A549 treated with ZK216348 at 1 μM for 4 hours (cell line): Measurements from ENCODE around the gene HSPA1A. TPM values are rescaled to one million over a fixed set of nuclear protein-coding genes. Genes with fewer than 3 reads are reported as not detected.

Experiments used
- total RNA-seq: library from RNA; stranded (reverse); fragments of 200-300 nt; extraction: Qiagen RNA extraction; gene quantifications from 5 replicates; pipeline ENCODE4 v1.2.3, GENCODE V29; 2022; ENCODE audit warnings: low read depth

The HSPA1A gene
- total RNA-seq = 129 to 401 TPM (median 295 TPM) in 5 replicates

DNA sequence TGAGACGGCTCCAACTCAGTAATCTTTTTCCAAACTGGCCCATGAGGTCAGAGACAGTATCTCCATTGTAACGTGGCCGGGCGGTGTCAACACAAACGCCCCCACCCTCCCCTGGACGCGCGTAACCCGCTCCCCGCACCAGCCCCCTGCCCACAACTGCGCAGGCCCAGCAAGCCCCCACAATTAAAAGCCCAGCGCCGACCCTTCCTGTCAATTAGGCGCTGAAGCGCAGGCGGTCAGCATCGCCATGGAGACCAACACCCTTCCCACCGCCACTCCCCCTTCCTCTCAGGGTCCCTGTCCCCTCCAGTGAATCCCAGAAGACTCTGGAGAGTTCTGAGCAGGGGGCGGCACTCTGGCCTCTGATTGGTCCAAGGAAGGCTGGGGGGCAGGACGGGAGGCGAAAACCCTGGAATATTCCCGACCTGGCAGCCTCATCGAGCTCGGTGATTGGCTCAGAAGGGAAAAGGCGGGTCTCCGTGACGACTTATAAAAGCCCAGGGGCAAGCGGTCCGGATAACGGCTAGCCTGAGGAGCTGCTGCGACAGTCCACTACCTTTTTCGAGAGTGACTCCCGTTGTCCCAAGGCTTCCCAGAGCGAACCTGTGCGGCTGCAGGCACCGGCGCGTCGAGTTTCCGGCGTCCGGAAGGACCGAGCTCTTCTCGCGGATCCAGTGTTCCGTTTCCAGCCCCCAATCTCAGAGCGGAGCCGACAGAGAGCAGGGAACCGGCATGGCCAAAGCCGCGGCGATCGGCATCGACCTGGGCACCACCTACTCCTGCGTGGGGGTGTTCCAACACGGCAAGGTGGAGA lies at the start of gene HSPA1A, which contains the start of gene HSPA1L:
Gene HSPA1A, plus strand, starts transcription at position 519 of the 814 bp plus-strand sequence. Its CDS starts 214 bp downstream, at position 733.
Gene HSPA1L, minus strand, starts transcription at position 259 of the 814 bp plus-strand sequence. CDS start 3,311 bp downstream, outside the sequence.

DNA sequence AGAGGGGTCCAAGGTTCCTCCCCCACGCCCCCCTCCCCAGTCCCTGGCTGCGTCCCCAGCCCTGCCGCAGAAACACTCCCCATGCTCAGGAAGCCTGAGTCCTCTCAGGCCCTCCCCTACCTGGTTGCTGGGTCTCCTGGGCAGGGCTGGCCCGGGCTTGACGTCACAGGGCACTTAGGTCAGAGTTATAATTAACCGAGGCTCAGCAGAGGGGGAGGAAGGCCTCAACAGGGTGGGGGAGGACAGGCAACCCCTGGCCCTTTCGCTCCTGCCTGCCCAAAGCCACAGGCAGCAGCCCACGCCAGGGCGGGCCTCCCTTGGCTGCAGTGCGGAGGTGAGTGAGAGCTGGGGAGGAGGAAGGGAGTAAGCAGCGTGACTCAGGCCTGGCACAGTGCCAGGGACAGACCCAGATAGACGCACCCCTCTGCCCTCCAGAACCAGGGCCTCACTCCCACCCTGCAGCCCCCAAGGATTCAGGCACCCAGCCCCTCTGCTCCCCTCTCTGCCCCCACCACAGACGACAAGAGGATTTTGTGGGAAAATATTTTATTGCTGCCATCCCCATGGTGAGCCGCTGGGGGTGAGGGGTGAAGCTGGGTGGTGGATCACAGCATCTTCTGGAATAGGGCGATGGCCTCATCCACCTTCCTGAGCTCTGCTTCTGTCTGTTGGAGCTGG lies 38.2 kb upstream of the HSPA1A start, which contains the start of gene VWA7:
Gene VWA7, minus strand, starts transcription at position 340 of the 678 bp plus-strand sequence. CDS start 549 bp downstream, outside the sequence.

DNA sequence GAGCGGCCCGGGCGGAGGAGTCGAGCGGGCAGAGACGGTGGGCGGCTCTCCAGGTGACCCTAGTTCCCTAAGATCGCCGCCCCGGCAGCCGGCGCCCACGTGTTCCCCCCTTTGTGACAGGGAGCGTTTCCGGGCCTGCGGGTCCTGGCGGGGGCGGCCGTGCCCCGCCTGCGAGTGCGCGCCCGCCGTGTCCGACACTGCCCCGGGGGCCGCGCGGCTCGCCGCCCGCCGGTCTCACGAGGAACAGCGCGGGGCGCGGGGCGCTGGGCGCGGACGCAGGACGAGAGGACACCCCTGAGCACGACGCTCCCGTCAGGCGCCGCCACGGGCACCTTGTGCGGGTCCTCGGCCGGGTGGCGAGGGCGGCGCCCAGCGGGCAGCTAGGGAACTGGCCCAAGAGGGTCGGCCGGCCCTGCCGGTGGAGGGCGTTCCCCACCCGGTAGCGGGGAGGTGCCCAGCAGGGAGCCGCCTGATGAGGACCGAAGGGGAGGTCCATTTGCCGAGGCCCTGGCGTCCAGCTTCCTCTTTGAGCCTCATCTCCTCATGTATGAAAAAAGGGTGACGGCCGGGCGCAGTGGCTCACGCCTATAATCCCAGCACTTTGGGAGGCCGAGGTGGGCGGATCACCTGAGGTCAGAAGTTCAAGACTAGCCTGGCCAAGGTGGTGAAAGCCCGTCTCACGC lies 19.6 kb upstream of the HSPA1A start, which contains the start of gene VARS1:
Gene VARS1, minus strand, starts transcription at position 137 of the 683 bp plus-strand sequence. CDS start 535 bp downstream, outside the sequence.

DNA sequence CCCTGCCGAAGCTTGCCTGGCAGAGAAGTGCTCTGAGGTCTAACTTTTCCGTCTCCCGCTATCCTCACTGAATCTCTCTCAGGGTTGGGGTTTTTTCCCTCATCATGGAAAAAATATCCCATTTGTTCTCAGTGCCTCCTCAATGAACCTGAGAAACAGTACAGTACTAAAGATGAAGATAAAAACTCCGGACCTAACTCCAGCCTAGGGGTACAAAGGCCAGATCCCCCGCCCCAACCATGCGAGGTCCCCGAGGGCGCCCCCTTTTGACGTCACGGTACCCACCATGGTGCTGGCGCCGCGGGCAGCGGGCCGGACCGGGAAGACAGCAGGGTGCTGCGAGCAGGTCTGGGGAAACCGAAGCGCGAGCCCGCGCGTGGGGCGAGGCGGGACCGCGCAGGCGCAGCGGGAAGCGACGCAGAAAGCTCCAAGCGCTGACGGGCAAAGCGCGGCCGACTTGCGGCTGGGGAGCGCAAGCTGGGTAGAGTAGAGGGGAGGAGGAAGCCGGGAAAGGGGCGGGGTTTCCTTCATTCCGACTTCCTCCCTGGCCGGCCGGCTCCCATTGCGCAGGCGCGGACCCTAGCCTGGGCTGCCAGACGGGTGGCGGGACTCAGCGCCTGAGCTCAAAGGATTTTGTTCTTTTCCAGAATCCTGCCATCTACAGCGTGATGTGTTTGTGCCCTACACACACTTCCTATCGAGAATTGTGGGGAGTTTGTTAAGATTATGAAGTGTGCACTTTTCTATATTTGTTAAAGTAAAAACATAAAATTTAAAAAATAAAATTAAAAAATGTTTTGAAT lies 8.7 kb upstream of the HSPA1A start, which contains the start of gene LSM2:
Gene LSM2, minus strand, starts transcription at position 497 of the 803 bp plus-strand sequence. Its CDS starts 209 bp downstream, at position 288.

DNA sequence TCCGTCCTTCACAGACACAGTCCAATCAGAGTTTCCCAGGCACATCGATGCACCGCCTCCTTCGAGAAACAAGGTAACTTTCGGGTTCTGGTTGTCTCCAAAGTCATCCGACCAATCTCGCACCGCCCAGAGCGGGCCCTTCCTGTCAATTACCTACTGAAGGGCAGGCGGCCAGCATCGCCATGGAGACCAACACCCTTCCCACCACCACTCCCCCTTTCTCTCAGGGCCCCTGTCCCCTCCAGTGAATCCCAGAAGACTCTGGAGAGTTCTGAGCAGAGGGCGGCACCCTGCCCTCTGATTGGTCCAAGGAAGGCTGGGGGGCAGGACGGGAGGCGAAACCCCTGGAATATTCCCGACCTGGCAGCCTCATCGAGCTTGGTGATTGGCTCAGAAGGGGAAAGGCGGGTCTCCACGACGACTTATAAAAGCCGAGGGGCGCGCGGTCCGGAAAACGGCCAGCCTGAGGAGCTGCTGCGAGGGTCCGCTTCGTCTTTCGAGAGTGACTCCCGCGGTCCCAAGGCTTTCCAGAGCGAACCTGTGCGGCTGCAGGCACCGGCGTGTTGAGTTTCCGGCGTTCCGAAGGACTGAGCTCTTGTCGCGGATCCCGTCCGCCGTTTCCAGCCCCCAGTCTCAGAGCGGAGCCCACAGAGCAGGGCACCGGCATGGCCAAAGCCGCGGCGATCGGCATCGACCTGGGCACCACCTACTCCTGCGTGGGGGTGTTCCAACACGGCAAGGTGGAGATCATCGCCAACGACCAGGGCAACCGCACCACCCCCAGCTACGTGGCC lies 12.1 kb downstream of the HSPA1A start, which contains the start of gene HSPA1B:
Gene HSPA1B, plus strand, starts transcription at position 453 of the 794 bp plus-strand sequence. Its CDS starts 213 bp downstream, at position 666.

DNA sequence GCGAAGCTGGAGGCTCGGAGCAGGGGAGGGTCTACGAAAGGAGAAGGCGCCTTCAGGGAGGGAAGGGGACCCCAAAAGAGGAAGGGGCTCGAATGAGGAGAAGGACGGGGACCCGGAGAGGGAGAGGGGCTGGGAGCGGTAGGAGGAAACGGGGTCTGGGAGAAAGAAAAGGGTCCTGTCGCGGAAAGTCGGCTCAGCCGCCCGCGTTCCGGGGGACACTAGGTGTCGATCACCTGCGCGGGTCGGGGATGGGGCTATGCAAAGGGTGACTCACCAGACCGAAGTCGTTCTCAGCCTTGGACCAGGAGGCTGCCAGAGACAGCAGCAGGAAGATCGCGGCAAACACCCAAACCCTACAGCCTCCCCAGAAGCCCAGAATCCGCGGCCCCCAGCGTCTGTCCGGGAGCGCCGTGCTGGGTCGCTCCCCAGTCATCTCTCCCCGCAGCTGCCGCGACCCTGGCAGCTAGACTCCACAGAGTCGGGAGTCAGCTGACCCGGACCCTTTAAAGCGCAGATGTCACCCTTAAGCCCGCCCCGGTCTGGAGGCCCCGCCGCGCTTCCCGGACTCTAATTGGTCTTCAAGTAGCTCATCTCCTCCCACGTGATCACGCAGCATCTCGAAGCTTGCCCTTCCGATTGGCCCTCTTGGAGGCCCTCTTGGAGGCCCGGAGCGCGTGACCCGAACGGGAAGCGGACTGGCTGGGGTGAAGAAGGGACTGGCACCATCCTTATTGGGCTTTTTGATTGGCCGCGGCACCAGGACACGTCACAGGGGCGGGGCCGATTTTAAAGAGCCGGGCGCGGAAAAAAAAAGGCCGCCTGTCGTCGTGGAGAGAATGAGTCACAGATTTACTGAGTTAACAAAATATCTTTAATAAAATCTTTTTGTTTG lies 47.2 kb downstream of the HSPA1A start, which contains the start of gene NEU1:
Gene NEU1, minus strand, starts transcription at position 478 of the 892 bp plus-strand sequence. Its CDS starts 45 bp downstream, at position 433.

Other genes with a start within 250 kb of the HSPA1A start
- gene LTA, start 243.3 kb upstream of the HSPA1A start, total RNA-seq = not detected in 5 replicates
- 0.08 TPM in 1 of 5 replicates, not detected in the others for gene TNF, start 240.0 kb upstream of the HSPA1A start, total RNA-seq
- gene LTB, start 233.1 kb upstream of the HSPA1A start, total RNA-seq = 0.21 to 0.76 TPM (median 0.45 TPM) in 4 of 5 replicates, not detected in the other
- not detected in 5 replicates for gene LST1, start 229.3 kb upstream of the HSPA1A start, total RNA-seq
- gene NCR3, start 222.5 kb upstream of the HSPA1A start, total RNA-seq = not detected in 5 replicates
- gene AIF1, start 200.3 kb upstream of the HSPA1A start, total RNA-seq = not detected in 5 replicates
- 59.3 to 94.8 TPM (median 86.5 TPM) in 5 replicates for gene PRRC2A, start 194.8 kb upstream of the HSPA1A start, total RNA-seq
- gene BAG6, start 162.9 kb upstream of the HSPA1A start, total RNA-seq = 100 to 165 TPM (median 145 TPM) in 5 replicates
- 2.2 to 3.7 TPM (median 3.5 TPM) in 5 replicates for gene APOM, start 159.6 kb upstream of the HSPA1A start, total RNA-seq
- gene C6orf47, start 154.8 kb upstream of the HSPA1A start, total RNA-seq = 11.1 to 14.5 TPM (median 12.9 TPM) in 5 replicates
- gene GPANK1, start 150.5 kb upstream of the HSPA1A start, total RNA-seq = 9.6 to 16.8 TPM (median 12.8 TPM) in 5 replicates
- 168 to 192 TPM (median 170 TPM) in 5 replicates for gene CSNK2B, start 149.5 kb upstream of the HSPA1A start, total RNA-seq
- gene LY6G5B, start 145.6 kb upstream of the HSPA1A start, total RNA-seq = 3.2 to 6.4 TPM (median 5.2 TPM) in 5 replicates
- 1.1 to 1.6 TPM (median 1.5 TPM) in 5 replicates for gene LY6G5C, start 134.5 kb upstream of the HSPA1A start, total RNA-seq
- 13.2 to 19.1 TPM (median 17.6 TPM) in 5 replicates for gene ABHD16A, start 112.2 kb upstream of the HSPA1A start, total RNA-seq
- gene LY6G6F, start 108.7 kb upstream of the HSPA1A start, total RNA-seq = not detected in 5 replicates
- not detected in 5 replicates for gene LY6G6D, start 100.2 kb upstream of the HSPA1A start, total RNA-seq
- gene LY6G6C, start 93.8 kb upstream of the HSPA1A start, total RNA-seq = 0.20 to 0.42 TPM (median 0.29 TPM) in 3 of 5 replicates, not detected in the others
- not detected in 5 replicates for gene MPIG6B, start 92.2 kb upstream of the HSPA1A start, total RNA-seq
- gene DDAH2, start 86.2 kb upstream of the HSPA1A start, total RNA-seq = 27.1 to 32.0 TPM (median 31.7 TPM) in 5 replicates
- gene CLIC1, start 79.0 kb upstream of the HSPA1A start, total RNA-seq = 433 to 509 TPM (median 491 TPM) in 5 replicates
- 13.3 to 18.7 TPM (median 13.6 TPM) in 5 replicates for gene MSH5, start 75.5 kb upstream of the HSPA1A start, total RNA-seq
- 3.7 to 5.9 TPM (median 4.9 TPM) in 5 replicates for gene SAPCD1, start 52.9 kb upstream of the HSPA1A start, total RNA-seq
- gene VWA7, start 38.2 kb upstream of the HSPA1A start, total RNA-seq = 0.53 to 2.7 TPM (median 1.1 TPM) in 5 replicates
- gene VARS1, start 19.8 kb upstream of the HSPA1A start, total RNA-seq = 43.4 to 61.7 TPM (median 60.4 TPM) in 5 replicates
- gene LSM2, start 8.6 kb upstream of the HSPA1A start, total RNA-seq = 52.1 to 67.9 TPM (median 59.7 TPM) in 5 replicates
- gene HSPA1L, start 260 bp upstream of the HSPA1A start, total RNA-seq = 1.4 to 2.2 TPM (median 1.9 TPM) in 5 replicates
- gene HSPA1B, start 12.2 kb downstream of the HSPA1A start, total RNA-seq = 78.0 to 284 TPM (median 227 TPM) in 5 replicates
- gene NEU1, start 47.3 kb downstream of the HSPA1A start, total RNA-seq = 20.9 to 35.3 TPM (median 29.4 TPM) in 5 replicates
- 0.18 to 0.50 TPM (median 0.29 TPM) in 3 of 5 replicates, not detected in the others for gene SLC44A4, start 63.5 kb downstream of the HSPA1A start, total RNA-seq
- gene EHMT2, start 82.2 kb downstream of the HSPA1A start, total RNA-seq = 17.2 to 32.6 TPM (median 30.9 TPM) in 5 replicates
- gene ZBTB12, start 86.5 kb downstream of the HSPA1A start, total RNA-seq = 2.0 to 5.0 TPM (median 4.5 TPM) in 5 replicates
- gene C2, start 112.2 kb downstream of the HSPA1A start, total RNA-seq = 0.33 to 0.47 TPM in 2 of 5 replicates, not detected in the others
- 1.6 to 3.2 TPM (median 2.0 TPM) in 5 replicates for gene CFB, start 130.6 kb downstream of the HSPA1A start, total RNA-seq
- 75.5 to 91.9 TPM (median 81.9 TPM) in 5 replicates for gene NELFE, start 143.4 kb downstream of the HSPA1A start, total RNA-seq
- gene SKIC2, start 143.6 kb downstream of the HSPA1A start, total RNA-seq = 15.8 to 30.9 TPM (median 25.7 TPM) in 5 replicates
- 10.6 to 14.3 TPM (median 12.1 TPM) in 5 replicates for gene DXO, start 156.6 kb downstream of the HSPA1A start, total RNA-seq
- 0.94 to 1.5 TPM (median 1.5 TPM) in 5 replicates for gene C4A, start 166.5 kb downstream of the HSPA1A start, total RNA-seq
- gene C4B, start 199.3 kb downstream of the HSPA1A start, total RNA-seq = 0.69 to 1.5 TPM (median 1.3 TPM) in 5 replicates
- not detected in 5 replicates for gene CYP21A2, start 222.9 kb downstream of the HSPA1A start, total RNA-seq